Astrocyte of the cerebellum (primary cell): ENCODE results near the gene BICD2.

ENCODE experiments used
- DNase-seq: peaks from one replicate; pipeline ENCODE4 v3.0.0-alpha.2; 2011; ENCODE audit warnings: low read depth
- H3K4me3 ChIP-seq: 2 replicates; pipeline ENCODE4 v1.5.1; 2011; ENCODE audit warnings: mild to moderate bottlenecking, low read depth, low read length, moderate library complexity
- CTCF ChIP-seq: IDR thresholded peaks from 2 replicates; pipeline ENCODE4 v1.5.1; 2012; ENCODE audit warnings: low read length, low read depth, moderate library complexity, mild to moderate bottlenecking; ENCODE audit errors: missing control alignments
- in situ Hi-C: cut with HindIII; loops from 2 replicates; pipeline ENCODE4 v1.10.0; 2017; ENCODE audit warnings: low sequenced_read_pairs

BICD2 gene

GRCh38 chr9:92666236-92666635, 98.4 kb downstream of the BICD2 start:
- in situ Hi-C loops: no loop called here
- no peak for TF ChIP-seq CTCF
- DNase-seq: no peak
- no peak overlapping the region for H3K4me3 ChIP-seq

- in situ Hi-C loops: no loop called here
- no peak for DNase-seq
- no peak overlapping the region for H3K4me3 ChIP-seq
- no peak for TF ChIP-seq CTCF
These were observed 98.8 kb downstream of the BICD2 start for GRCh38 chr9:92665836-92666235.

- H3K4me3 ChIP-seq: no peak overlapping the region
- no peak for TF ChIP-seq CTCF
- DNase-seq: no peak
- in situ Hi-C loops: no loop called here
These were observed 100.1 kb downstream of the BICD2 start for GRCh38 chr9:92664394-92665152.

- H3K4me3 ChIP-seq: no peak overlapping the region
- TF ChIP-seq CTCF: no peak
These were observed 100.7 kb downstream of the BICD2 start for GRCh38 chr9:92663951-92664350.

GRCh38 chr9:92663126-92663525, 101.5 kb downstream of the BICD2 start:
- H3K4me3 ChIP-seq: no peak overlapping the region
- no peak for DNase-seq
- no peak for TF ChIP-seq CTCF
- in situ Hi-C loops: no loop called here

More at GRCh38 chr9:92663951-92664350, 100.7 kb downstream of the BICD2 start:
- in situ Hi-C loops: no loop called here
- no peak for DNase-seq

GRCh38 chr9:92661743-92662142, 102.9 kb downstream of the BICD2 start:
- no peak for TF ChIP-seq CTCF
- no peak overlapping the region for H3K4me3 ChIP-seq
- in situ Hi-C loops: no loop called here
- no peak for DNase-seq
